GM19238 (cell line): ENCODE data around the gene TFEB.
A peak's percentile ranks its signal among the peaks of the same experiment; 100 is the strongest.

ENCODE experiments used
- DNase-seq: peaks from one replicate; pipeline ENCODE4 v3.0.0; 2011; ENCODE audit warnings: low spot score; ENCODE audit not compliant: insufficient read length

Gene TFEB

GRCh38 chr6:41739041-41739440, 3.6 kb upstream of the TFEB start:
- no peak for DNase-seq

DNA sequence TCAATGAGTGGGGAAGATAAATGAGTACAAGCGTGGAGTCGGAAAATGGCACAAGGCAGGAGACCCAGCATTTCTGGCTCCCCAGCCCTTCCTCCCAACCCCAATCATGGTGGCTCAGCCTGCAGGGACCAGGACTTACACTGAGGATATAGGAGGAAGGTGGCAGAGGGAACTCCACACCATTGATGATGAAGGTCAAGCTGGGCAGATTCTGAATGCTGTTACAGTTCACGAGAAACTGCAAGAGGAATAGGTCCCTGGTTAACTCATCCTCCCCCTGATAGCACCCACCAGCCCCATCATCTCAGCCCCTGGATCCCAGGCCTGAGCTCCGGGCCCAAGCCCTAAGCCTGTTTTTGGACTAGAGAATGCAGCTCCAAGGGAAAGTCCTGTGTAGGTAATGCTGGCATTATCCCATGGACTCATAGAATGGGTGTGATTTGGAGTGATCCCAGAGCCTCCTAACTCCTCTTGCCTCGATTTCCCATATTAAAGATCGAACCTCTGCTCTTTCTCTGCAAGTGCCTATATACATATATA, 2.3 kb upstream of the TFEB start:
- DNase-seq, result no peak

- no peak for DNase-seq
Measured at GRCh38 chr6:41736800-41737555, 1.6 kb upstream of the TFEB start.

DNA sequence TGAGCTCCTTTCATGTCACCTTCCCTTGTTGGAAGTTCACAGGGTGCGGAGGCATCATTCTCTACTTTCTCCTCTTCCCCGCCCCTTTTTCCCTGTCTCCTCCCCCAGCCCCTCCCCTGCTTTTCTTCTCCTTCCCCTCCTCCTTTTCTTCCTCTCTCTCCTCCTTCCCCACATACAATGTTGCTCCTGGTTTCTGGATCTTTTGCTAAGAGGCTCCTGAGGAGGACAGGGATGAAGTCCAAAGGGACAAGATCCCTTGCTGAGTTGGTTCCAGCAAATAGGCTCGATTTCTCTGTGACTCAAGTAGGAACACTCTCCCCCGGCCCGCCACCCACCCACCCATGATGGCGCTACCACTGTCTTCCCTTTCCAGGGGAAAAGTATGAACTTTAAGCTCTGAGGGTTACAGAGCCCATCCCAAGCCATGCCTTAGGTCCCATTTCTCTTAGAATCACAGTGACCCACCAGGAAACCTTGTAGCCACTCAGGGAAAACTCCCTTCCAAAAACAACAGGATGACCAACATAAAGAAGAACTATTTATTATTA, 852 bp upstream of the TFEB start:
- DNase-seq, result no peak

GRCh38 chr6:41734666-41735426, 562 bp downstream of the TFEB start:
- DNase-seq, result peak; percentile 89

DNA sequence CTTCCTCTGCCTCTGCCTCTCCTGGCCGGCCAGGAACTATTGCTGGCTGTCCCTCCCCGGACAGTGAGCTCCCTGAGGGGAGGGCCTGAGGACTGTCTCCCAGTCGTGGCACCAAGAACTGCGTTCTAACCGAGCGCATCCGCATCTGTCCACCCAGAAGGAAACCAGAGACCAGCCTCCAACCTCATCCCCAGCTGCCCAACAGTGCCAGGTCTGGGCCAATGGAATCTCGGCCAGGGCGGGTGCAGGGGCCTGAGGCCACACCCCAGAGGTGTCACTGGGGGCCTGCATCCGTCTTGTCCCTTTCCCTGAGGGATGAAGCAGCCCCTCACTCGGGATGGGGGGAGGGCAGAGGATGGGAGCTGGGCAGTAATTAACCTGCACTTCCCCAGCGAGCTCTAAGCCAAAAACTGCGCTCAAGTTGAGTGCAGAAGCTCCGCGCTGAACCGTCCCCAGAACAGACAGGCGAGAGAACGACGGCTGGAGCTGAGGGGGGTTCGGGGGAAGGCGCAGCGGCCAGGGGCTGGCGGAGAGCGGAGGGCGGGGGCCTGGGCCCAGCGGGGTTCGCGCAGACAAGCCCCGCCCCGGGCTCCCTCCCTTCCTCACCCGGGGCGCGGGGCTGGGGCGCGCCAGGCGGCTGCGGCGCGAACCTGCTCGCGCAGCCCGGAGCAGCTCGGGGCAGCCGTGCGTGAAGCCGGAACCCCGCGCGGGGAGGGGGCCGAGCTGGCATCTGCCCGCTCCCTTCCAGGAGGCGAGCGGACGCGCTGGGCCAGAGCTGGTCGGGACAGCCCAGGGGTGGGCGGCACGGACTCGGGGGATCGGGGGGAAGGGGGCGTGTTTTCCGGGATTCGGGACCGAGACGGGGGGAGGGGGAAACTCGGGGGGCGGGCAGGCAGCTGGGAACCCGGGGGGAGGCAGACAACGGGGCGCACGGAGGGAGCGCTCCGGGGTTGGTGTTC, 1.4 kb downstream of the TFEB start:
- peak; percentile 95 for DNase-seq

DNA sequence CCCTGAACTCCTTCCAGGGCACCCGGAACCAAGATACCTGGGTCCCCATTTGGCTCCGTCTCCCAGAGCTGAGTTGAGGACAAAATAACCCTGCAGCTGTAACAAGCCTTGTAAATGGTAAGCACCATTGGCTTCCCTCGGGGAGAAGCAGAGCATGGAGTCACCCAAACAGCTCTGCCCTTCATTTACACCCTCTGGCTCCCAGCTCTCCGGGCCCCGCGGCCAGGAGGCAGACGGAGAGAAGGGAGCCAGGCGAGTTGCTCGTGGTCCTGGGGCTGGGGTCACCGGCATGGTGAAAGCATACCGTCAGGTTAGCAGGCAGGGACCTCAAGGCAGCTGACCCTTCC, 2.1 kb downstream of the TFEB start:
- DNase-seq, result no peak

GRCh38 chr6:41732591-41733359, 2.6 kb downstream of the TFEB start:
- DNase-seq, result peak; percentile 86

GRCh38 chr6:41732149-41732548, 3.3 kb downstream of the TFEB start:
- no peak for DNase-seq

- no peak for DNase-seq
Measured at GRCh38 chr6:41731561-41732086, 3.8 kb downstream of the TFEB start.

GRCh38 chr6:41730531-41731436, 4.6 kb downstream of the TFEB start:
- DNase-seq, result no peak

GRCh38 chr6:41729624-41730023, 5.8 kb downstream of the TFEB start:
- DNase-seq, result no peak

- no peak for DNase-seq
Measured at GRCh38 chr6:41728954-41729353, 6.5 kb downstream of the TFEB start.

- DNase-seq, result no peak
Measured at GRCh38 chr6:41728073-41728936, 7.1 kb downstream of the TFEB start.

- no peak for DNase-seq
Measured at GRCh38 chr6:41727705-41728072, 7.7 kb downstream of the TFEB start.

GRCh38 chr6:41726876-41727275, 8.5 kb downstream of the TFEB start:
- DNase-seq, result no peak

GRCh38 chr6:41724586-41725501, 10.6 kb downstream of the TFEB start:
- no peak for DNase-seq
